Pancreas (tissue), 10 donors: ENCODE results near the gene SART3. TPM values are rescaled to one million over a fixed set of nuclear protein-coding genes. Genes with fewer than 3 reads are reported as not detected.

Experiments
- ATAC-seq, 4 donors: fragments of 200-7000 bp; cut with Tn5 transposase; one replicate each; pipeline versions ENCODE4 v1.8.0 to v1.9.1; 2020; ENCODE audit warnings: mild to moderate bottlenecking in 4 of 4, moderate library complexity in 4 of 4
- DNase-seq, 6 donors: peaks; one replicate each; pipeline ENCODE4 v3.0.0-alpha.2; 2020
- FAIRE-seq: peaks from 2 replicates; lab custom pipeline; 2012; peaks lifted over from hg19 to GRCh38; lab: Jason Lieb, UNC
- H3K27ac ChIP-seq, 4 donors: fragments of 200-600 bp; sonication (generic); 1 replicate in 3 of 4; 2 replicates in 1 of 4; pipeline versions ENCODE4 v1.5.0 to v1.8.0; 2020
- H3K27me3 ChIP-seq, 4 donors: fragments of 200-600 bp; one replicate each; pipeline ENCODE4 v1.8.0; 2021
- H3K36me3 ChIP-seq, 3 donors: fragments of 200-600 bp; sonication (generic) in 1 of 3; one replicate each; pipeline versions ENCODE4 v1.5.0 to v1.8.0; 2020 to 2021
- H3K4me1 ChIP-seq, 3 donors: fragments of 200-600 bp; one replicate each; pipeline ENCODE4 v1.8.0; 2021
- H3K4me3 ChIP-seq, 4 donors: fragments of 200-600 bp; sonication (generic) in 2 of 4; one replicate each; pipeline versions ENCODE4 v1.5.0 to v1.8.0; 2020 to 2021
- H3K9me3 ChIP-seq, 4 donors: fragments of 200-600 bp; one replicate each; pipeline ENCODE4 v1.8.0; 2021
- WGBS, 2 donors: extraction: QIAGEN DNeasy Blood & Tissue Kit; methylation state at CpG; one replicate each; pipeline ENCODE4 v1.1.7; 2013; 5-methylcytosine and 5-hydroxymethylcytosine counted together
- intact Hi-C, 3 donors: fragments of 100-400 bp; cut with DNase I; formaldehyde crosslinking; loops; one replicate each; pipeline versions ENCODE4 v1.11.1 to v1.14.2; 2022
- polyA plus RNA-seq, 2 donors: library from polyadenylated mRNA; stranded (reverse); fragments of 200-250 nt; gene quantifications; one replicate each; pipeline ENCODE4 v1.2.3, GENCODE V29; 2013
- total RNA-seq, 6 donors: library from RNA; stranded (reverse); fragmentation: NEBNext Ultra II Directional in 4 of 6; extraction: Animal tissue kit (Norgen Biotek cat#: 25700) in 4 of 6; gene quantifications; one replicate each; pipeline versions ENCODE4 v1.2.1 to v1.2.4, GENCODE V29; 2021 to 2023
- TF ChIP-seq, protein P1 (sequence below), 4 donors: fragments of 200-600 bp; sonication (generic) in 3 of 4; IDR thresholded peaks; one replicate each; pipeline versions ENCODE4 v1.5.0 to v1.8.0; 2021; ENCODE audit warnings: antibody characterized with exemption in 4 of 4
- donor health status: healthy with polysubstance abuse.
- donor health status: DM: no; HTN: no; CAD: no; lungs with moderate emphysema.
- donor health status: DM: no; HTN: no; CAD: no.
- donor health status: control.
- donor health status: control.
- donor health status: Bipolar disorder and iron deficiency.
- donor health status: DM: yes; HTN: yes; CAD: no.
- donor health status: DM: no; HTN: no; CAD: no.
- donor health status: DM: no; HTN: no; CAD: no.
- donor health status: DM: yes; HTN: yes; CAD: no.

The SART3 gene
- total and polyA plus RNA-seq, 8 donors: 13.9 to 23.4 (median 16.7) TPM

DNA sequence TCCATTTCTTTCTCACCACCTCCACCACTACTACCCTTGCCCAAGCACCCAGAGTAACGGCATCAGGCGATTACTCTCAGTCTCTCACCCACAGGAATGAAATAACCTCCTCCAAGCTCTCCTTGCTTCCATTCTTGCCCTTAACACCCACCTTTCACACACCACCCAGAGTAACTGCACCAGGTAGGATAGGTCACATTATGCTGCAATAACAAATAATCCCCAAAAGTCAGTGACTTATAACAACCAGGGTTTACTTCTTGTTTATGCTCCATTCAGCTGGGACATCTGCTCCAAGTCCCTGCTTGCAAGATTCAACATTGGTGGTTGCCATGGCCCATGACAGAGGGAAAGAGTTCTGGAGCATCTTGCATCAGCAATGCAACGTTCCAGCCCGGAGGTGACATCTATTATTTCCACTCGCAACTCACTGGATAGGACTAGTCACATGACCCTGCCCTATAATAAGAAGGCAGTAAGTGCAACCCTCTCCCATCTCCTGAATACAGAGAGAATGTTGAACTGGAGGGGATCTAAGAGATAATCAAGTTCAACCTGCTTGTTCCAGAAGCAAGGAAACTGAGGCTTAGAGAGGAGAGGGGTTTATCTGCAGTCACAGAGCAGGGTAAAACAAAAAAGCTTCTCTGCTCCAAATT, 87.4 kb downstream of the SART3 start:
- no peaks in the 10 kb centered on the region for H3K9me3 ChIP-seq
- H3K27ac ChIP-seq: no peak overlapping the region
- no peak for DNase-seq
- H3K36me3 ChIP-seq: no peaks in the 10 kb centered on the region
- TF ChIP-seq, protein P1, sequence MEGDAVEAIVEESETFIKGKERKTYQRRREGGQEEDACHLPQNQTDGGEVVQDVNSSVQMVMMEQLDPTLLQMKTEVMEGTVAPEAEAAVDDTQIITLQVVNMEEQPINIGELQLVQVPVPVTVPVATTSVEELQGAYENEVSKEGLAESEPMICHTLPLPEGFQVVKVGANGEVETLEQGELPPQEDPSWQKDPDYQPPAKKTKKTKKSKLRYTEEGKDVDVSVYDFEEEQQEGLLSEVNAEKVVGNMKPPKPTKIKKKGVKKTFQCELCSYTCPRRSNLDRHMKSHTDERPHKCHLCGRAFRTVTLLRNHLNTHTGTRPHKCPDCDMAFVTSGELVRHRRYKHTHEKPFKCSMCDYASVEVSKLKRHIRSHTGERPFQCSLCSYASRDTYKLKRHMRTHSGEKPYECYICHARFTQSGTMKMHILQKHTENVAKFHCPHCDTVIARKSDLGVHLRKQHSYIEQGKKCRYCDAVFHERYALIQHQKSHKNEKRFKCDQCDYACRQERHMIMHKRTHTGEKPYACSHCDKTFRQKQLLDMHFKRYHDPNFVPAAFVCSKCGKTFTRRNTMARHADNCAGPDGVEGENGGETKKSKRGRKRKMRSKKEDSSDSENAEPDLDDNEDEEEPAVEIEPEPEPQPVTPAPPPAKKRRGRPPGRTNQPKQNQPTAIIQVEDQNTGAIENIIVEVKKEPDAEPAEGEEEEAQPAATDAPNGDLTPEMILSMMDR (IDR thresholded peaks at IDR 0.05): no peak
- no peaks in the 10 kb centered on the region for H3K4me1 ChIP-seq
- H3K4me3 ChIP-seq: no peak overlapping the region
- H3K27me3 ChIP-seq: no peaks in the 10 kb centered on the region
- no peak for FAIRE-seq
- 60 to 65% methylated on average over 5 of the region's 5 CpGs for WGBS, 2 donors
- intact Hi-C loops: no loop called here
- ATAC-seq: no peak

Other genes starting within 250 kb of the SART3 start
- gene CMKLR1, start 221.9 kb downstream of the SART3 start, total RNA-seq: 1 to 10 TPM; 1.1 to 7.4 (median 2.5) TPM
- 1 to 10 TPM in 1 of 2 donors, under 1 TPM in 1; 0.95 to 1.2 TPM for gene CMKLR1, start 221.9 kb downstream of the SART3 start, polyA plus RNA-seq
- 10 to 100 TPM in 5 of 6 donors, 1 to 10 TPM in 1; 8.8 to 16.9 (median 11.1) TPM for gene FICD, start 45.9 kb downstream of the SART3 start, total RNA-seq
- 1 to 10 TPM; 7.5 to 7.8 TPM for gene FICD, start 45.9 kb downstream of the SART3 start, polyA plus RNA-seq
- gene ISCU, start 1.4 kb upstream of the SART3 start, total RNA-seq: 10 to 100 TPM; 34.1 to 66.7 (median 41.4) TPM
- 100 to 1,000 TPM in 1 of 2 donors, 10 to 100 TPM in 1; 51.8 to 126 TPM for gene ISCU, start 1.4 kb upstream of the SART3 start, polyA plus RNA-seq
- 10 to 100 TPM in 1 of 6 donors, 1 to 10 TPM in 5; 1.0 to 18.8 (median 2.5) TPM for gene TMEM119, start 36.9 kb upstream of the SART3 start, total RNA-seq
- 1 to 10 TPM; 2.0 to 2.2 TPM for gene TMEM119, start 36.9 kb upstream of the SART3 start, polyA plus RNA-seq
- 1 to 10 TPM in 4 of 6 donors, under 1 TPM in 2; 0.28 to 9.5 (median 1.8) TPM for gene SELPLG, start 72.7 kb upstream of the SART3 start, total RNA-seq
- under 1 TPM; 0.61 to 0.91 TPM for gene SELPLG, start 72.7 kb upstream of the SART3 start, polyA plus RNA-seq
- 10 to 100 TPM; 14.1 to 62.3 (median 19.5) TPM for gene CORO1C, start 170.3 kb upstream of the SART3 start, total RNA-seq
- gene CORO1C, start 170.3 kb upstream of the SART3 start, polyA plus RNA-seq: 1 to 10 TPM; 9.9 to 10.0 TPM